ENCODE data around the gene PRKAG1.

The PRKAG1 gene

DNA sequence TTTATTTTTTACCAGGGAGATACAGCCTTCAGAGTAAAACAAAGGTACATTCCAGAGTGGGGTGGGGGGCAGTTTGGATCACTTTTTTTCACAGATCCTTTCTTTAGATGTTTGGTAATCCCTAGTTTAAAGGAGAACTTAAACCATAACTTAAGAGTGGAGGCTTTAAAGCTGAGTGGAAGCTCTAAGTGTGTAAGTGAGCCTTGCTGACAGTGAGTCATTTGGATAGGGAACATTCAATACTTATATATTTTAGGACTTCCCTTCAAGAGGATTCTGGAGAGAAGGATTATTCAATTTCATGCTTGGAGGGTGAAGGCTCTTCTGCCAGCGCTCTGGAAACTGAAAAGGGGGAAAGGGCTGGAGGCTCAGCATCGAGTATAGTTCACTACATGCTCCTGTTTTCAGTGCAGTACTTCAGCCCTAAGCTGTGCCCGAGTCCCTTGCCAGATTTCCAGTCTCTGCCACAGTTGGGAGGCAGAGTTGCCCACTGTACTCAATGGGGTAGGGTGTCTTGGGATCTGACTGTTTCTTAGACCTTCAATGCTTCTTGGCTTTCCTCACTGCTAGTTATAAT, 8.4 kb downstream of the PRKAG1 start:
- DNase-seq (ENCODE audit: insufficient read length, low spot score) (no peak), FAIRE-seq (no peak)
- TF ChIP-seq, protein P1, sequence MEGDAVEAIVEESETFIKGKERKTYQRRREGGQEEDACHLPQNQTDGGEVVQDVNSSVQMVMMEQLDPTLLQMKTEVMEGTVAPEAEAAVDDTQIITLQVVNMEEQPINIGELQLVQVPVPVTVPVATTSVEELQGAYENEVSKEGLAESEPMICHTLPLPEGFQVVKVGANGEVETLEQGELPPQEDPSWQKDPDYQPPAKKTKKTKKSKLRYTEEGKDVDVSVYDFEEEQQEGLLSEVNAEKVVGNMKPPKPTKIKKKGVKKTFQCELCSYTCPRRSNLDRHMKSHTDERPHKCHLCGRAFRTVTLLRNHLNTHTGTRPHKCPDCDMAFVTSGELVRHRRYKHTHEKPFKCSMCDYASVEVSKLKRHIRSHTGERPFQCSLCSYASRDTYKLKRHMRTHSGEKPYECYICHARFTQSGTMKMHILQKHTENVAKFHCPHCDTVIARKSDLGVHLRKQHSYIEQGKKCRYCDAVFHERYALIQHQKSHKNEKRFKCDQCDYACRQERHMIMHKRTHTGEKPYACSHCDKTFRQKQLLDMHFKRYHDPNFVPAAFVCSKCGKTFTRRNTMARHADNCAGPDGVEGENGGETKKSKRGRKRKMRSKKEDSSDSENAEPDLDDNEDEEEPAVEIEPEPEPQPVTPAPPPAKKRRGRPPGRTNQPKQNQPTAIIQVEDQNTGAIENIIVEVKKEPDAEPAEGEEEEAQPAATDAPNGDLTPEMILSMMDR (IDR thresholded peaks at IDR 0.05; ENCODE audit: insufficient read depth, missing control alignments): no peak

- no peak for FAIRE-seq
- TF ChIP-seq, protein P1 (IDR thresholded peaks at IDR 0.05; ENCODE audit: insufficient read depth, missing control alignments): no peak
- no peak for DNase-seq (ENCODE audit: insufficient read length, low spot score)
Observed at GRCh38 chr12:49008943-49009342, 9.6 kb downstream of the PRKAG1 start.

DNA sequence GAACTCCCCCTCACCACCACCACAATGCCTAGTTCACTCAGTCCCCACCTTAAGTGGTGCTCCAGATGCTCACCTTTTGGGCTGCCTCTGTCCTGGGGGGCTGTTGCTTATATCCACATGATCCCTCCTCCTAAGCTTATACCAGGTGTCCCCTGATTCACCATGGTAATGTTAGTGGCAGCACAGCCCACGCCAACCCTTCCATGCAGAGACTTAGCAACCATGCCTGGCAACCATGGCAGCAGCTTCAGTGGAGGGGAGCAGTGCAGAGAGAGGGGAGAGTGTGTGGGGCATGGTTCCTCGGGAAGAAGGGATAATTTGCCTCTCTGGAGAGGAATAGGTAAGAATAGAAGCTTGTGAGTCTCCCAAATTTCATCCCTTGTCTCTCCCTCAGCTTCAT, 18.2 kb downstream of the PRKAG1 start:
- DNase-seq (ENCODE audit: insufficient read length, low spot score) (no peak), FAIRE-seq (no peak)
- TF ChIP-seq, protein P1 (IDR thresholded peaks at IDR 0.05; ENCODE audit: insufficient read depth, missing control alignments): no peak

DNA sequence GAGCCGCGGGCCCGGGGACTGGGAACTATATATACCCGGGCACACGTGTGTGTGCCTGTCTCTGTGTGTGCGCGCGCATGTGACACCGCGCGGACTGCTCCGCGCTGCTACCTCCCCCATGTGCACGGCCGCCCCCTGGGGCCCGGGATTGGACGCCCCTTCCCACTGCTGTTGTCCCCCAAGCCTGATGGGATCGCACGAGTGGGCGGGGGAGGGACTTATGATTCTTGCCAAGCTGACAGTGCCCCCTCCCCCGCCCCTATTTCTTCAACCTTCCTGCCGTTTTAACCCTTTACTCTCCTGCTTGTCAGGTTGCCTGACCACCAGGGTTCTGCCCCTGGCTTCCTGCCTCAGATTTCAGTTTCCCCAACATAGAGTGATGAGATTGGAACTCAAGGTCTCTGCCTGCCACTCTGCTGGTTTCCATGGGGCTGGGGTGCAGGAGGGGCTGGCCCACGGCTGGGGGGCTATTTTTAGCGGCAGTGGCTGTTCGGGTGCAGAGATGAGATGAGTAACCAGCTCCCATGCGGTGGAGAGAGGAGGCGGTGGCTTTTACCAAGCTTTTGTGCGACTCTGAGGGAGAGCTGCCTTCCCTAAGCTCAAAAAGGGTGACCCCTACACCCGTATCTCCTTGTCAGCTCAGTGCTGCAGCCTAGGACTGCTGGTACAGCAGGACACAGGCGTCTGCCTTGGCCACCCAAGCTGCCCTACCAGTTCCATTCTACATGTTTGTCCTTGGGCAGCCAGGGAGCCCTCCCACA, 19.0 kb downstream of the PRKAG1 start, which contains the start of gene DDN:
DDN (minus strand) TSS at position 5 of the 761 bp plus-strand sequence. CDS start 88 bp downstream, outside the sequence.
- DNase-seq (ENCODE audit: insufficient read length, low spot score) (no peak), FAIRE-seq (no peak)
- TF ChIP-seq, protein P1 (IDR thresholded peaks at IDR 0.05; ENCODE audit: insufficient read depth, missing control alignments): no peak

DNA sequence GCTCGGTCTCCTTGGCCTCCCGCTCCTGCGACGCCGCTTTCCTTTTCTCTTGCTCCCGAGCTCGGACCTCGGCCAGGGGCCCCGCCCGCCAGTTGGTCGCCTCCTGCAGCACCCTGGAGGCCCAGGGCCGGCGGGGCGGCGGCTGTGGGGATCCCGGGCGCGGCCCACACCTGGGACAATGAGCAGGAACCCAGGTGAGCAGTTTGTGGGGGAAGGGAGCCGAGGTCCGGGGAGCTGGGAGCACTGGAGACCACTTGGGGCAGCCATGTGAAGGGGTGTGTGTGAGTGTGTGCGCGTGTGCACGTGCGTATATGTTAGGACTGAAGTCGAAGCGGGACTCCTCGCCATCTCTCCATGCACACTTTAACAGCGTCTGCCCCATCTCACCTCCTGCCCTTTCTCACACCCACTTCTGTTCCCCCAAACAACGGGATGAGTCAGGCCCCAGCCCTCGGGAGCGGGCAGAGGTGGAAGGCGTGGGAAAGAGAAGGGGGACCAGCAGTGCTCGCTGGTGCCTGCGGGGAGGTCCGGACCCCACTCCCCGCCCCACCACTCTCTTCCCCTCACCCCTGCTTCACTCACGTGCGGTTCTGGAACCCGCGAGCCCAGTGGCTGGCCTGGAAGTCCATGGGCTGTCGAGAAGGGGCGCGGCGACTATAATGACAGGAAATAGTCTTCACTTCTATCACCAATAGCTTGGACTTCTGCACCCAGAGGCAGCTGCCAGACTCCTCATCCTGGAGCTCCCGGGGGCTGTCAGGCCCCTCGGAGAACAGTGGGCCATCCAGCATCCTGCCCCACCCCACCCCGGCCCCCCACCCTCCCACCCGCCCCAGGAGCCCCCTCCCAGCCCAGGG, 19.9 kb downstream of the PRKAG1 start:
- TF ChIP-seq, protein P1 (IDR thresholded peaks at IDR 0.05; ENCODE audit: insufficient read depth, missing control alignments): no peak
- DNase-seq (ENCODE audit: insufficient read length, low spot score) (no peak), FAIRE-seq (no peak)

DNA sequence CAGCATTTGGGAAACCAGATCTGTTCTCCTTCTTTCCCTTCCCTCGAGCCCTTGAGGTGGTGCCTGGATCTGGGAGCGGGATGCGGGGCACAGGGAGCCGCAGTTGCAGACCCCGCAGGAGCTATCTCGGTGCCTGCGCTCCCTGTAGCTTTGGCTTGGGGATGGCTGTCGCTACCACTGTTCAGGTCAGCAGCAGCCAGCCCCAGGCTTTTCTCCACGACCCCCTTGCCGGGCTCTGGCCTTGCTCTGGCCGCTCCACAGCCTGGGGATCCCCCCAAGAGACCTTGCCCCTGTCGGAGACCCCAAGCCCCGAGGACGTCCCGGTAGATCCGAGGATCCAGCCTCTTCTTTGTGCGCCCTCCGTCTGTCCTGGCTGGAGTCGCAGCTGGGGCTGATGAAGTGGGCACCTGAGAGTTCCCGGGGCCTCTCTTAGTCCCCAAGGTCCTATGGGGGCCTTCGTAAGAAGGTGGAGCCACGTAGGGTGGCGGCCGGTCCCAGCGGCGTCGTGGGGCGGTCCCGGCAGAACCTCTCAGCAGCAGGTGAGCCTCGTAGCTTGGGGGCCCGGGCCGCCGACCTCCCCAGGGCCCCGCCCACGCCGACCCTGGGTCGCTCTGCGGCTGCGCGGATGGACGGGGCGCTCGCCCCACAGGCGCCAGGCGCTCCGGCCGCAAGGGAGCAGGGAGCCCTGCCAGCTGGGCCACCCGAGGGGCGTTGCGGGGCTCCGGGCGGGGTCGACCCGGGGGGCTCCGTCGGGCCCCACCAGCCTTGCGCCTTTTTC, 20.7 kb downstream of the PRKAG1 start:
- DNase-seq (ENCODE audit: insufficient read length, low spot score) (peak; percentile 82), FAIRE-seq (no peak)
- TF ChIP-seq, protein P1 (IDR thresholded peaks at IDR 0.05; ENCODE audit: insufficient read depth, missing control alignments): no peak

Measured in D721Med (cell line).